ENCODE data around the gene EIF2AK3. TPM values are rescaled to one million over a fixed set of nuclear protein-coding genes. Genes with fewer than 3 reads are reported as not detected.

The EIF2AK3 gene
- total RNA-seq, 2 experiments from 2014 or later, result 14.9 to 17.4 TPM

- Mint-ChIP-seq H3K4me1 (ENCODE audit: low read depth) (peaks cover 27% of the 10 kb centered on the region), H3K27me3 (no peaks in the 10 kb centered on the region), H3K9me3 (no peaks in the 10 kb centered on the region), H3K4me3 (no peak overlapping the region), H3K27ac (no peak overlapping the region), H3K36me3 (ENCODE audit: low read depth) (peaks cover 3% of the 10 kb centered on the region)
- ATAC-seq, result no peak
- no peak for TF ChIP-seq CTCF (IDR thresholded peaks at IDR 0.05)
- intact Hi-C loops (cut with micrococcal nuclease), result no loop called here
- ChIA-PET CTCF (interaction anchor here (0.9 to 2.3 kb wide), 5 partner anchors 15 to 69 kb away, joined by 3 to 7 read pairs (median 3); partner anchors contain the start of gene RPIA), POLR2A (interaction anchor here (0.9 kb wide), 1 partner anchor 11 kb away, joined by 3 read pairs; no protein-coding TSS in a partner anchor)
- no peak for DNase-seq
Measured at GRCh38 chr2:88622307-88622706, 5.0 kb downstream of the EIF2AK3 start.

GRCh38 chr2:88621432-88621831, 5.8 kb downstream of the EIF2AK3 start:
- Mint-ChIP-seq H3K4me3 (no peak overlapping the region), H3K27me3 (no peaks in the 10 kb centered on the region), H3K36me3 (ENCODE audit: low read depth) (peaks cover 3% of the 10 kb centered on the region), H3K27ac (no peak overlapping the region), H3K4me1 (ENCODE audit: low read depth) (peaks cover 35% of the 10 kb centered on the region), H3K9me3 (no peaks in the 10 kb centered on the region)
- ATAC-seq (no peak), DNase-seq (no peak)
- TF ChIP-seq CTCF (IDR thresholded peaks at IDR 0.05), result no peak
- CTCF ChIA-PET, result interaction anchor here (1.0 to 1.1 kb wide), 4 partner anchors 11 to 50 kb away, joined by 3 to 7 read pairs (median 4); no protein-coding TSS in a partner anchor
- intact Hi-C loops (cut with micrococcal nuclease), result no loop called here
- POLR2A ChIA-PET, result interaction anchor here (1.0 kb wide), 1 partner anchor 14 kb away, joined by 3 read pairs; no protein-coding TSS in a partner anchor

GRCh38 chr2:88620015-88620414, 7.2 kb downstream of the EIF2AK3 start:
- DNase-seq (no peak), ATAC-seq (no peak)
- intact Hi-C loops (cut with micrococcal nuclease), result no loop called here
- Mint-ChIP-seq H3K4me1 (ENCODE audit: low read depth) (peaks cover 35% of the 10 kb centered on the region), H3K36me3 (ENCODE audit: low read depth) (peaks cover 3% of the 10 kb centered on the region), H3K27me3 (no peaks in the 10 kb centered on the region), H3K9me3 (no peaks in the 10 kb centered on the region), H3K4me3 (no peak overlapping the region), H3K27ac (no peak overlapping the region)
- CTCF ChIA-PET, result interaction anchor here (1.4 kb wide), 1 partner anchor 51 kb away, joined by 3 read pairs; no protein-coding TSS in a partner anchor
- POLR2A ChIA-PET, result no interaction called here
- no peak for TF ChIP-seq CTCF (IDR thresholded peaks at IDR 0.05)

GRCh38 chr2:88615822-88616221, 11.4 kb downstream of the EIF2AK3 start:
- H3K9me3 Mint-ChIP-seq, result no peaks in the 10 kb centered on the region
- no peak overlapping the region for H3K4me3 Mint-ChIP-seq
- H3K27ac Mint-ChIP-seq, result no peak overlapping the region
- no peak for DNase-seq
- CTCF ChIA-PET, result interaction anchor here (1.3 to 2.1 kb wide), 2 partner anchors 54 to 56 kb away, joined by 3 to 4 read pairs; no protein-coding TSS in a partner anchor
- POLR2A ChIA-PET, result no interaction called here
- intact Hi-C loops (cut with micrococcal nuclease), result no loop called here
- peak; percentile 37 for ATAC-seq
- peaks cover 3% of the 10 kb centered on the region for H3K36me3 Mint-ChIP-seq (ENCODE audit: low read depth)
- no peaks in the 10 kb centered on the region for H3K27me3 Mint-ChIP-seq
- TF ChIP-seq CTCF (IDR thresholded peaks at IDR 0.05), result no peak
- H3K4me1 Mint-ChIP-seq (ENCODE audit: low read depth), result peaks cover 28% of the 10 kb centered on the region

GRCh38 chr2:88614497-88615157, 12.6 kb downstream of the EIF2AK3 start:
- CTCF ChIA-PET, result interaction anchor here (2.1 kb wide), 1 partner anchor 55 kb away, joined by 4 read pairs; no protein-coding TSS in a partner anchor
- no peak for TF ChIP-seq CTCF (IDR thresholded peaks at IDR 0.05)
- POLR2A ChIA-PET, result interaction anchor here (1.2 kb wide), 1 partner anchor 9 kb away, joined by 3 read pairs; no protein-coding TSS in a partner anchor
- DNase-seq (no peak), ATAC-seq (no peak)
- no peak overlapping the region for H3K27ac Mint-ChIP-seq
- peaks cover 3% of the 10 kb centered on the region for H3K36me3 Mint-ChIP-seq (ENCODE audit: low read depth)
- intact Hi-C loops (cut with micrococcal nuclease), result no loop called here
- peaks cover 19% of the 10 kb centered on the region for H3K4me1 Mint-ChIP-seq (ENCODE audit: low read depth)
- no peaks in the 10 kb centered on the region for H3K9me3 Mint-ChIP-seq
- no peak overlapping the region for H3K4me3 Mint-ChIP-seq
- H3K27me3 Mint-ChIP-seq, result no peaks in the 10 kb centered on the region

All from activated CD8-positive, alpha-beta T cell treated with anti-CD3 and anti-CD28 coated beads for 36 hours (primary cell).